HL-60 (cell line): ENCODE results near the gene UBL3.

Experiments used
- DNase-seq, 2 experiments: peaks; one replicate each; pipeline ENCODE4 v3.0.0-alpha.2; 2010 to 2020; ENCODE audit warnings: low read depth in 1 of 2, low spot score in 1 of 2
- H3K27ac ChIP-seq: fragments of 250-450 bp; sonication (Bioruptor Pico); replicated peaks from 2 replicates; pipeline ENCODE4 v1.5.1; 2020; ENCODE audit warnings: mild to moderate bottlenecking, moderate library complexity
- H3K27me3 ChIP-seq: fragments of 250-450 bp; sonication (Bioruptor Pico); 2 replicates; pipeline ENCODE4 v1.5.1; 2021; ENCODE audit warnings: mild to moderate bottlenecking, moderate library complexity; ENCODE audit not compliant: insufficient read depth, poor library complexity, severe bottlenecking
- H3K4me3 ChIP-seq: replicated peaks from 2 replicates; pipeline ENCODE4 v1.5.1; 2011; ENCODE audit warnings: mild to moderate bottlenecking, control low read depth, low read length; ENCODE audit not compliant: insufficient read depth
- CTCF ChIP-seq: IDR thresholded peaks from one replicate; pipeline ENCODE4 v1.5.1; 2011; ENCODE audit warnings: low read length, control low read depth, inconsistent platforms; ENCODE audit not compliant: insufficient read depth
- GABPA ChIP-seq: IDR thresholded peaks from 2 replicates; pipeline ENCODE4 v1.6.1; 2012; ENCODE audit warnings: low read depth
- POLR2AphosphoS5 ChIP-seq: IDR thresholded peaks from 2 replicates; pipeline ENCODE4 v1.6.1; 2012; ENCODE audit warnings: low read depth
- REST ChIP-seq: IDR thresholded peaks from 2 replicates; pipeline ENCODE4 v1.6.1; 2012; ENCODE audit warnings: low read depth; ENCODE audit not compliant: insufficient replicate concordance
- SPI1 ChIP-seq: IDR thresholded peaks from 2 replicates; pipeline ENCODE4 v1.6.1; 2012; ENCODE audit warnings: low read depth, mild to moderate bottlenecking, borderline replicate concordance

UBL3 gene

GRCh38 chr13:29835280-29836061, 14.9 kb downstream of the UBL3 start:
- TF ChIP-seq GABPA (no peak), CTCF (no peak), POLR2AphosphoS5 (no peak), SPI1 (no peak), REST (no peak)
- no peak overlapping the region for H3K27ac ChIP-seq
- H3K4me3 ChIP-seq = no peak overlapping the region
- DNase-seq = no peak
- H3K27me3 ChIP-seq = no peaks in the 10 kb centered on the region

GRCh38 chr13:29832761-29833298, 17.6 kb downstream of the UBL3 start:
- Histone ChIP-seq H3K27me3 (no peaks in the 10 kb centered on the region), H3K4me3 (no peak overlapping the region), H3K27ac (no peak overlapping the region)
- no peak for DNase-seq
- TF ChIP-seq POLR2AphosphoS5 (no peak), GABPA (no peak), SPI1 (no peak)

GRCh38 chr13:29830000-29830399, 20.4 kb downstream of the UBL3 start:
- DNase-seq = no peak
- no peaks in the 10 kb centered on the region for H3K27me3 ChIP-seq
- no peak overlapping the region for H3K27ac ChIP-seq
- no peak for TF ChIP-seq POLR2AphosphoS5
- TF ChIP-seq SPI1 = no peak
- TF ChIP-seq REST = no peak
- TF ChIP-seq GABPA = no peak
- TF ChIP-seq CTCF = no peak
- H3K4me3 ChIP-seq = no peak overlapping the region

DNA sequence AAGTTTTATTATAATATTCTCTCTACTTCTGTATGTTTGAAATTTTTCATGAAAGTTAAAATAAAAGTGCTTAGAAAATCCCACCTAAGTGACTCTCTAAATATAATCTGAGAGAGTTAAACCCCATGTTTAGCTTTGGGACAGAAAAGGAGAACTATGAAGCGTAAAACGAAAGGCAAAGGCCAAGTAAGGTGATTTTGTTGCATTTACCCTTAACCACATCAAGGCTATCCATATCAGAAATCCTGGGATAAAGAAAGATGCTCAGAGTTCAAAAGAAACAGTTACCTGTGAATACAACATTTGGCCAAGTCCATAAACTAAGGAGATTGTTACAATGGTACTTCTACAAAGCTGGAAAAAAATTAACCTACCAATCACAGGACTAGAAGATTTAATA, 31.3 kb downstream of the UBL3 start:
- DNase-seq = no peak
- Histone ChIP-seq H3K27me3 (no peaks in the 10 kb centered on the region), H3K4me3 (no peak overlapping the region), H3K27ac (no peak overlapping the region)
- TF ChIP-seq SPI1 (no peak), CTCF (no peak), POLR2AphosphoS5 (no peak), GABPA (no peak)
